ENCODE results near the gene SLC24A4. TPM values are rescaled to one million over a fixed set of nuclear protein-coding genes. Genes with fewer than 3 reads are reported as not detected.

SLC24A4 gene
- total RNA-seq, 1 donor from 2014 or later: 3.5 TPM

- ATAC-seq (no peak), DNase-seq (no peak)
- no peaks in the 10 kb centered on the region for H3K4me1 ChIP-seq
- H3K36me3 ChIP-seq: no peaks in the 10 kb centered on the region
- H3K27me3 ChIP-seq (ENCODE audit: low read depth): no peaks in the 10 kb centered on the region
- intact Hi-C loops (cut with DNase I): no loop called here
- H3K9me3 ChIP-seq: no peaks in the 10 kb centered on the region
- H3K4me3 ChIP-seq: no peak overlapping the region
- no peak for TF ChIP-seq CTCF (IDR thresholded peaks at IDR 0.05)
- no peak overlapping the region for H3K27ac ChIP-seq
These were observed 57.6 kb downstream of the SLC24A4 start for GRCh38 chr14:92380582-92380981.

GRCh38 chr14:92382677-92383076 lies 59.7 kb downstream of the SLC24A4 start:
- ATAC-seq: no peak
- H3K4me1 ChIP-seq: peaks cover 3% of the 10 kb centered on the region

GRCh38 chr14:92383805-92384204 lies 60.8 kb downstream of the SLC24A4 start:
- ATAC-seq (no peak), DNase-seq (no peak)
- intact Hi-C loops (cut with DNase I): no loop called here

More at GRCh38 chr14:92382677-92383076, 59.7 kb downstream of the SLC24A4 start:
- intact Hi-C loops (cut with DNase I): no loop called here
- no peak for DNase-seq
- Histone ChIP-seq H3K4me3 (no peak overlapping the region), H3K36me3 (no peaks in the 10 kb centered on the region), H3K27me3 (ENCODE audit: low read depth) (no peaks in the 10 kb centered on the region), H3K9me3 (no peaks in the 10 kb centered on the region), H3K27ac (no peak overlapping the region)
- no peak for TF ChIP-seq CTCF (IDR thresholded peaks at IDR 0.05)

DNA sequence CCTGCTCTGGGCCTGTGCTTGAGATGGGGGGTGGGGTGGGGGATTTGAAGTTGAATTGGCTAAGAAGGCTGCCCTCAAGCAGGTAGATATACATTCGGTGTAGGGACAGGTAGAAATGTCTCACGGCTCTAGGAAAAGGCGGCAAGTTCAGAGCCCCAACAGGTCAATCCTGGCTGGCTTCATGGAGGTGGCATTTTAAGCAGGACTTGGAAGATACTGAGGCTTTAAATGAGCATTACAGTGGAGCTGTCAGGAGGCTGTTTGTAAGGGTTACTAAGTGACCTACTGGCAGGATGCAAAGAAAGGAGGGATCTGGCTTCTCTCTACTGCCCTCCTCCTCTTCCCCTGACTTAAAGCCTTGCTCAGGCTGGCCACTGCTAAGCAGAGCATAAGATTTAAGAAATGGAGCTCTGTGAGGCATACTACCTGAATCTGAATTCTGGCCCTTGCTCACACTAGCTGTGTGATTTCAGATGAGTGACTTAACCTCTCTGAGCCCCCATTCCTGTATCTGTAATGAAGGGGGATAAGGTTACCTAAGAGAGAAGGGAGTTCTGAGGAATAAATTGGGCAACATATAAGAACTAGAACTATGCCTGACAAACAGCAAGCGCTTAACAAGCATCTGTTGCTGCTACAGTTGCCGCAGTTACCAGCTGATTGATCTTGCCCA lies 61.6 kb downstream of the SLC24A4 start:
- Histone ChIP-seq H3K27ac (no peak overlapping the region), H3K36me3 (no peaks in the 10 kb centered on the region), H3K27me3 (ENCODE audit: low read depth) (no peaks in the 10 kb centered on the region), H3K9me3 (no peaks in the 10 kb centered on the region), H3K4me1 (peaks cover 3% of the 10 kb centered on the region), H3K4me3 (no peak overlapping the region)
- TF ChIP-seq CTCF (IDR thresholded peaks at IDR 0.05): no peak
- ATAC-seq (no peak), DNase-seq (no peak)
- intact Hi-C loops (cut with DNase I): no loop called here

More at GRCh38 chr14:92383805-92384204, 60.8 kb downstream of the SLC24A4 start:
- Histone ChIP-seq H3K36me3 (no peaks in the 10 kb centered on the region), H3K9me3 (no peaks in the 10 kb centered on the region), H3K4me3 (no peak overlapping the region), H3K27me3 (ENCODE audit: low read depth) (no peaks in the 10 kb centered on the region), H3K27ac (no peak overlapping the region), H3K4me1 (peaks cover 3% of the 10 kb centered on the region)
- no peak for TF ChIP-seq CTCF (IDR thresholded peaks at IDR 0.05)

GRCh38 chr14:92385561-92385960 lies 62.6 kb downstream of the SLC24A4 start:
- DNase-seq (no peak), ATAC-seq (no peak)
- Histone ChIP-seq H3K4me1 (peaks cover 3% of the 10 kb centered on the region), H3K4me3 (no peak overlapping the region), H3K27ac (no peak overlapping the region), H3K9me3 (no peaks in the 10 kb centered on the region), H3K36me3 (no peaks in the 10 kb centered on the region), H3K27me3 (ENCODE audit: low read depth) (no peaks in the 10 kb centered on the region)
- intact Hi-C loops (cut with DNase I): no loop called here
- no peak for TF ChIP-seq CTCF (IDR thresholded peaks at IDR 0.05)

All from lower lobe of right lung (tissue), 2 donors.